ENCODE results near the gene MGAT2. TPM values are rescaled to one million over a fixed set of nuclear protein-coding genes. Genes with fewer than 3 reads are reported as not detected.
"Not testable (repeated sequence)": the region's sequence is repeated elsewhere in the genome, so short reads cannot be mapped to it uniquely, and the experiment has no call there.

MGAT2 gene
- total RNA-seq, 1 donor from 2014 or later, result 32.3 TPM

- no peak overlapping the region for H3K27ac Mint-ChIP-seq (ENCODE audit: unreplicated experiment)
Observed at GRCh38 chr14:49615776-49616175, 4.8 kb upstream of the MGAT2 start.

GRCh38 chr14:49617852-49618519 lies 2.6 kb upstream of the MGAT2 start:
- Mint-ChIP-seq H3K27ac (ENCODE audit: unreplicated experiment) (no peak overlapping the region), H3K4me3 (peak overlapping the region; percentile 100), H3K4me1 (peaks cover 32% of the 10 kb centered on the region), H3K36me3 (ENCODE audit: low read depth) (peaks cover 13% of the 10 kb centered on the region), H3K27me3 (ENCODE audit: low read depth) (no peaks in the 10 kb centered on the region), H3K9me3 (no peaks in the 10 kb centered on the region)
- DNase-seq (ENCODE audit: low read depth, low spot score), result no peak
- TF ChIP-seq CTCF (conservative IDR thresholded peaks at IDR 0.05), result no peak

More at GRCh38 chr14:49615776-49616175, 4.8 kb upstream of the MGAT2 start:
- peaks cover 18% of the 10 kb centered on the region for H3K4me1 Mint-ChIP-seq
- TF ChIP-seq CTCF (conservative IDR thresholded peaks at IDR 0.05), result no peak
- H3K9me3 Mint-ChIP-seq, result no peaks in the 10 kb centered on the region
- H3K4me3 Mint-ChIP-seq, result peak overlapping the region; percentile 64
- no peak for DNase-seq (ENCODE audit: low read depth, low spot score)
- peaks cover 13% of the 10 kb centered on the region for H3K36me3 Mint-ChIP-seq (ENCODE audit: low read depth)
- no peaks in the 10 kb centered on the region for H3K27me3 Mint-ChIP-seq (ENCODE audit: low read depth)

GRCh38 chr14:49619273-49619672 lies 1.3 kb upstream of the MGAT2 start:
- Mint-ChIP-seq H3K4me1 (peaks cover 37% of the 10 kb centered on the region), H3K36me3 (ENCODE audit: low read depth) (peaks cover 13% of the 10 kb centered on the region), H3K27ac (ENCODE audit: unreplicated experiment) (peak overlapping the region; percentile 98), H3K4me3 (peak overlapping the region; percentile 100)
- H3K9me3 Mint-ChIP-seq; H3K27me3 Mint-ChIP-seq (ENCODE audit: low read depth); DNase-seq (ENCODE audit: low read depth, low spot score): not testable (repeated sequence)

- Mint-ChIP-seq H3K27ac (ENCODE audit: unreplicated experiment) (peak overlapping the region; percentile 98), H3K4me1 (peaks cover 37% of the 10 kb centered on the region), H3K36me3 (ENCODE audit: low read depth) (peaks cover 13% of the 10 kb centered on the region), H3K9me3 (no peaks in the 10 kb centered on the region), H3K4me3 (peak overlapping the region; percentile 100), H3K27me3 (ENCODE audit: low read depth) (no peaks in the 10 kb centered on the region)
- DNase-seq (ENCODE audit: low read depth, low spot score), result no peak
- TF ChIP-seq CTCF (conservative IDR thresholded peaks at IDR 0.05), result no peak
Observed at GRCh38 chr14:49619730-49620129, 869 bp upstream of the MGAT2 start.

- Mint-ChIP-seq H3K4me3 (peak overlapping the region; percentile 100), H3K27ac (ENCODE audit: unreplicated experiment) (peak overlapping the region; percentile 87), H3K36me3 (ENCODE audit: low read depth) (peaks cover 15% of the 10 kb centered on the region), H3K9me3 (no peaks in the 10 kb centered on the region), H3K27me3 (ENCODE audit: low read depth) (no peaks in the 10 kb centered on the region), H3K4me1 (peaks cover 37% of the 10 kb centered on the region)
- peak; percentile 49 for DNase-seq (ENCODE audit: low read depth, low spot score)
- no peak for TF ChIP-seq CTCF (conservative IDR thresholded peaks at IDR 0.05)
Observed at GRCh38 chr14:49621114-49621881, 699 bp downstream of the MGAT2 start.
